GM12878 (cell line): ENCODE data around the gene CSAD. TPM values are rescaled to one million over a fixed set of nuclear protein-coding genes. Genes with fewer than 3 reads are reported as not detected.
A peak's percentile ranks its signal among the peaks of the same experiment; 100 is the strongest.

ENCODE experiments used
- CBX3 ChIP-seq: fragments of 200-600 bp; sonication (generic); IDR thresholded peaks from 2 replicates; pipeline ENCODE4 v1.6.1; 2016; ENCODE audit warnings: low read depth, borderline replicate concordance
- CREB1 ChIP-seq: IDR thresholded peaks from 2 replicates; pipeline ENCODE4 v1.6.1; 2012; ENCODE audit warnings: low read depth, mild to moderate bottlenecking, inconsistent platforms
- EED ChIP-seq: sonication (generic); IDR thresholded peaks from 2 replicates; pipeline ENCODE4 v1.6.1; 2016; ENCODE audit warnings: antibody characterized with exemption, low read depth
- EGR1 ChIP-seq, 2 experiments: IDR thresholded peaks; 1 replicate in 1 of 2; 2 replicates in 1 of 2; pipeline ENCODE4 v1.6.1; 2011 to 2012; ENCODE audit warnings: low read depth in 2 of 2, low read length in 2 of 2, borderline replicate concordance in 1 of 2, mild to moderate bottlenecking in 1 of 2, moderate library complexity in 1 of 2
- FOS ChIP-seq: IDR thresholded peaks from 3 replicates; pipeline ENCODE4 v1.6.1; 2011; ENCODE audit warnings: borderline replicate concordance; ENCODE audit not compliant: insufficient read length; ENCODE audit errors: extremely low read depth
- HDAC6 ChIP-seq: fragments of 200-600 bp; sonication (generic); IDR thresholded peaks from one replicate; pipeline ENCODE4 v1.8.0; 2017; ENCODE audit warnings: antibody characterized with exemption; ENCODE audit not compliant: unreplicated experiment
- HDGF ChIP-seq: fragments of 450-650 bp; IDR thresholded peaks from 2 replicates; pipeline ENCODE4 v1.6.1; 2016; ENCODE audit warnings: antibody characterized with exemption
- IKZF1 ChIP-seq: fragments of 450-650 bp; conservative IDR thresholded peaks from 2 replicates; pipeline ENCODE4 v1.6.1; 2017; ENCODE audit warnings: antibody characterized with exemption, mild to moderate bottlenecking
- KAT2A ChIP-seq: conservative IDR thresholded peaks from 2 replicates; pipeline ENCODE4 v1.6.1; 2011; ENCODE audit warnings: low read depth, low read length; ENCODE audit not compliant: control insufficient read depth
- KLF5 ChIP-seq: fragments of 450-650 bp; IDR thresholded peaks from 2 replicates; pipeline ENCODE4 v1.6.1; 2014; ENCODE audit warnings: mild to moderate bottlenecking; ENCODE audit not compliant: partially characterized antibody
- MAX ChIP-seq: IDR thresholded peaks from 2 replicates; pipeline ENCODE4 v1.6.1; 2012; ENCODE audit warnings: low read depth, low read length, improper control_type of control experiment
- MEF2A ChIP-seq: IDR thresholded peaks from 2 replicates; pipeline ENCODE4 v1.6.1; 2011; ENCODE audit warnings: low read depth, mild to moderate bottlenecking, low read length, moderate library complexity; ENCODE audit not compliant: insufficient read depth
- NFYB ChIP-seq: IDR thresholded peaks from 2 replicates; pipeline ENCODE4 v1.6.1; 2011; ENCODE audit warnings: low read depth, mild to moderate bottlenecking, low read length, improper control_type of control experiment, moderate library complexity; ENCODE audit not compliant: insufficient read depth
- PAX5 ChIP-seq: IDR thresholded peaks from 2 replicates; pipeline ENCODE4 v1.6.1; 2011; ENCODE audit warnings: low read depth, low read length, borderline replicate concordance
- SUZ12 ChIP-seq: fragments of 200-600 bp; sonication (generic); IDR thresholded peaks from one replicate; pipeline ENCODE4 v1.6.1; 2018; ENCODE audit warnings: antibody characterized with exemption, mild to moderate bottlenecking; ENCODE audit not compliant: unreplicated experiment
- YBX1 ChIP-seq: fragments of 450-650 bp; IDR thresholded peaks from 2 replicates; pipeline ENCODE4 v1.6.1; 2016; ENCODE audit warnings: antibody characterized with exemption
- YY1 ChIP-seq: IDR thresholded peaks from 2 replicates; pipeline ENCODE4 v1.6.1; 2011; ENCODE audit warnings: low read depth, mild to moderate bottlenecking, low read length
- ZBTB4 ChIP-seq: fragments of 450-650 bp; formaldehyde crosslinking; IDR thresholded peaks from 2 replicates; pipeline ENCODE4 v1.4.0; 2022; ENCODE audit warnings: mild to moderate bottlenecking, moderate library complexity
- ZNF24 ChIP-seq: fragments of 450-650 bp; IDR thresholded peaks from 2 replicates; pipeline ENCODE4 v1.6.1; 2017; ENCODE audit warnings: antibody characterized with exemption, mild to moderate bottlenecking
- ZNF274 ChIP-seq: IDR thresholded peaks from one replicate; pipeline ENCODE4 v1.8.0; 2011; ENCODE audit not compliant: insufficient read length, insufficient read depth
- polyA plus RNA-seq, 11 experiments: library from polyadenylated mRNA; depleted of rRNA in 4 of 11; unstranded in 6 of 11; stranded (reverse) in 5 of 11; fragments of >200 nt; fragmentation: Nextera tagmentation in 4 of 11; fragmentation: Illumina TruSeq in 1 of 11; extraction: Ambion mirVana in 4 of 11; extraction: Trizol in 1 of 11; gene quantifications; 1 replicate in 1 of 11; 2 replicates in 10 of 11; pipeline versions ENCODE4 v1.2.1 to v1.2.3, GENCODE V29; 2011 to 2016; ENCODE audit warnings: inconsistent platforms in 2 of 11, missing spikeins in 2 of 11, low read depth in 1 of 11
- total RNA-seq, 4 experiments: library from RNA; depleted of rRNA in 3 of 4; stranded (reverse); fragments of >200 nt in 3 of 4; fragmentation: Illumina TruSeq in 1 of 4; extraction: Trizol in 1 of 4; gene quantifications; 2 replicates each; pipeline versions ENCODE4 v1.2.1 to v1.2.3, GENCODE V29; 2013 to 2021
- TF ChIP-seq, protein P1 (sequence below): fragments of 450-650 bp; IDR thresholded peaks from 2 replicates; pipeline ENCODE4 v1.6.1; 2017; ENCODE audit warnings: mild to moderate bottlenecking, moderate library complexity
- TF ChIP-seq, protein P2 (sequence below): IDR thresholded peaks from 2 replicates; pipeline ENCODE4 v1.6.1; 2011; ENCODE audit warnings: low read depth, low read length, improper control_type of control experiment, borderline replicate concordance
- TF ChIP-seq, protein P3 (sequence below): IDR thresholded peaks from 2 replicates; pipeline ENCODE4 v1.6.1; 2011; ENCODE audit warnings: borderline replicate concordance, low read depth, mild to moderate bottlenecking, moderate library complexity, mixed read lengths, low read length; ENCODE audit not compliant: insufficient read depth; ENCODE audit errors: extremely low read length

Gene CSAD
- total and polyA plus RNA-seq, 10 of the 15 experiments (the other 5 are each of a cell fraction or from before 2014, with no cell fraction given): 1.1 to 20.4 (median 6.2) TPM

GRCh38 chr12:53213348-53213747, 32.6 kb upstream of the CSAD start (continued):
- TF ChIP-seq MAX: no peak
- no peak for TF ChIP-seq FOS
- no peak for TF ChIP-seq PAX5
- TF ChIP-seq YY1: peak; percentile 87
- no peak for TF ChIP-seq MEF2A
- no peak for TF ChIP-seq CREB1
- no peak for TF ChIP-seq EED
- peak; percentile 47 for TF ChIP-seq IKZF1
- TF ChIP-seq SUZ12: no peak
- TF ChIP-seq CBX3: no peak
- no peak for TF ChIP-seq KLF5
- TF ChIP-seq, protein P1, sequence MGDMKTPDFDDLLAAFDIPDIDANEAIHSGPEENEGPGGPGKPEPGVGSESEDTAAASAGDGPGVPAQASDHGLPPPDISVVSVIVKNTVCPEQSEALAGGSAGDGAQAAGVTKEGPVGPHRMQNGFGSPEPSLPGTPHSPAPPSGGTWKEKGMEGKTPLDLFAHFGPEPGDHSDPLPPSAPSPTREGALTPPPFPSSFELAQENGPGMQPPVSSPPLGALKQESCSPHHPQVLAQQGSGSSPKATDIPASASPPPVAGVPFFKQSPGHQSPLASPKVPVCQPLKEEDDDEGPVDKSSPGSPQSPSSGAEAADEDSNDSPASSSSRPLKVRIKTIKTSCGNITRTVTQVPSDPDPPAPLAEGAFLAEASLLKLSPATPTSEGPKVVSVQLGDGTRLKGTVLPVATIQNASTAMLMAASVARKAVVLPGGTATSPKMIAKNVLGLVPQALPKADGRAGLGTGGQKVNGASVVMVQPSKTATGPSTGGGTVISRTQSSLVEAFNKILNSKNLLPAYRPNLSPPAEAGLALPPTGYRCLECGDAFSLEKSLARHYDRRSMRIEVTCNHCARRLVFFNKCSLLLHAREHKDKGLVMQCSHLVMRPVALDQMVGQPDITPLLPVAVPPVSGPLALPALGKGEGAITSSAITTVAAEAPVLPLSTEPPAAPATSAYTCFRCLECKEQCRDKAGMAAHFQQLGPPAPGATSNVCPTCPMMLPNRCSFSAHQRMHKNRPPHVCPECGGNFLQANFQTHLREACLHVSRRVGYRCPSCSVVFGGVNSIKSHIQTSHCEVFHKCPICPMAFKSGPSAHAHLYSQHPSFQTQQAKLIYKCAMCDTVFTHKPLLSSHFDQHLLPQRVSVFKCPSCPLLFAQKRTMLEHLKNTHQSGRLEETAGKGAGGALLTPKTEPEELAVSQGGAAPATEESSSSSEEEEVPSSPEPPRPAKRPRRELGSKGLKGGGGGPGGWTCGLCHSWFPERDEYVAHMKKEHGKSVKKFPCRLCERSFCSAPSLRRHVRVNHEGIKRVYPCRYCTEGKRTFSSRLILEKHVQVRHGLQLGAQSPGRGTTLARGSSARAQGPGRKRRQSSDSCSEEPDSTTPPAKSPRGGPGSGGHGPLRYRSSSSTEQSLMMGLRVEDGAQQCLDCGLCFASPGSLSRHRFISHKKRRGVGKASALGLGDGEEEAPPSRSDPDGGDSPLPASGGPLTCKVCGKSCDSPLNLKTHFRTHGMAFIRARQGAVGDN: no peak
- TF ChIP-seq ZBTB4 (CRISPR knock-in tag): no peak
- TF ChIP-seq, protein P2, sequence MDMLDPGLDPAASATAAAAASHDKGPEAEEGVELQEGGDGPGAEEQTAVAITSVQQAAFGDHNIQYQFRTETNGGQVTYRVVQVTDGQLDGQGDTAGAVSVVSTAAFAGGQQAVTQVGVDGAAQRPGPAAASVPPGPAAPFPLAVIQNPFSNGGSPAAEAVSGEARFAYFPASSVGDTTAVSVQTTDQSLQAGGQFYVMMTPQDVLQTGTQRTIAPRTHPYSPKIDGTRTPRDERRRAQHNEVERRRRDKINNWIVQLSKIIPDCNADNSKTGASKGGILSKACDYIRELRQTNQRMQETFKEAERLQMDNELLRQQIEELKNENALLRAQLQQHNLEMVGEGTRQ: no peak
- TF ChIP-seq HDGF: peak; percentile 97
- no peak for TF ChIP-seq HDAC6
- TF ChIP-seq NFYB: no peak
- no peak for TF ChIP-seq EGR1 (IDR thresholded peaks at IDR 0.05; ENCODE audit: borderline replicate concordance in 1 of 2, low read depth in 2 of 2, low read length in 2 of 2)
- TF ChIP-seq, protein P3, sequence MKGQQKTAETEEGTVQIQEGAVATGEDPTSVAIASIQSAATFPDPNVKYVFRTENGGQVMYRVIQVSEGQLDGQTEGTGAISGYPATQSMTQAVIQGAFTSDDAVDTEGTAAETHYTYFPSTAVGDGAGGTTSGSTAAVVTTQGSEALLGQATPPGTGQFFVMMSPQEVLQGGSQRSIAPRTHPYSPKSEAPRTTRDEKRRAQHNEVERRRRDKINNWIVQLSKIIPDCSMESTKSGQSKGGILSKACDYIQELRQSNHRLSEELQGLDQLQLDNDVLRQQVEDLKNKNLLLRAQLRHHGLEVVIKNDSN: no peak
- no peak for TF ChIP-seq ZNF274
- TF ChIP-seq KAT2A: no peak
- no peak for TF ChIP-seq YBX1
- TF ChIP-seq ZNF24: no peak
